ENCODE data around the gene SKAP2. TPM values are rescaled to one million over a fixed set of nuclear protein-coding genes. Genes with fewer than 3 reads are reported as not detected.
"Not testable (repeated sequence)": the region's sequence is repeated elsewhere in the genome, so short reads cannot be mapped to it uniquely, and the experiment has no call there.

Gene SKAP2
- total RNA-seq, 2 donors from 2014 or later: 7.8 to 11.2 TPM

DNA sequence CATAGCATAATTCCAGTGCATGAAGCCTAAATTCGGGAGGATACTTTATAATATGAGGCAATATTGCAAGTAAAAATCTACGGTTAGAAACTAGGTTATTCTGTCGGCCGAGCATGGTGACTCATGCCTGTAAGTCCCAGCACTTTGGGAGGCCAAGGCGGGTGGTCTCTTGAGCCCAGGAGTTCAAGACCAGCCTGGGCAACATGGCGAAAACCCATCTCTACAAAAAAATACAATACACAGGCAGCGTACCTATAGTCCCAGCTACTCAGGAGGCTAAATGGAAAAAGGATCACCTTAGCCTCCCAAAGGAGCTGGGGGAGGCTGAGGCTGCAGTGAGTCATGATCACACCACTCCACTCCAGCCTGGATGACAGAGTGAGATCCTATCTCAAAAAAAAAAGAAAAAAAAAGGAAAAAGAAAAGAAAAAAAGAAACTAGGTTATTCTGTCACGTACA lies 14.2 kb downstream of the SKAP2 start:
- H3K36me3 ChIP-seq: no peaks in the 10 kb centered on the region
- no peaks in the 10 kb centered on the region for H3K27me3 ChIP-seq
- H3K4me3 ChIP-seq: no peak overlapping the region
- TF ChIP-seq, protein P1, sequence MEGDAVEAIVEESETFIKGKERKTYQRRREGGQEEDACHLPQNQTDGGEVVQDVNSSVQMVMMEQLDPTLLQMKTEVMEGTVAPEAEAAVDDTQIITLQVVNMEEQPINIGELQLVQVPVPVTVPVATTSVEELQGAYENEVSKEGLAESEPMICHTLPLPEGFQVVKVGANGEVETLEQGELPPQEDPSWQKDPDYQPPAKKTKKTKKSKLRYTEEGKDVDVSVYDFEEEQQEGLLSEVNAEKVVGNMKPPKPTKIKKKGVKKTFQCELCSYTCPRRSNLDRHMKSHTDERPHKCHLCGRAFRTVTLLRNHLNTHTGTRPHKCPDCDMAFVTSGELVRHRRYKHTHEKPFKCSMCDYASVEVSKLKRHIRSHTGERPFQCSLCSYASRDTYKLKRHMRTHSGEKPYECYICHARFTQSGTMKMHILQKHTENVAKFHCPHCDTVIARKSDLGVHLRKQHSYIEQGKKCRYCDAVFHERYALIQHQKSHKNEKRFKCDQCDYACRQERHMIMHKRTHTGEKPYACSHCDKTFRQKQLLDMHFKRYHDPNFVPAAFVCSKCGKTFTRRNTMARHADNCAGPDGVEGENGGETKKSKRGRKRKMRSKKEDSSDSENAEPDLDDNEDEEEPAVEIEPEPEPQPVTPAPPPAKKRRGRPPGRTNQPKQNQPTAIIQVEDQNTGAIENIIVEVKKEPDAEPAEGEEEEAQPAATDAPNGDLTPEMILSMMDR (IDR thresholded peaks at IDR 0.05): no peak
- DNase-seq (ENCODE audit: low spot score): no peak
- no peaks in the 10 kb centered on the region for H3K4me1 ChIP-seq
- no peak overlapping the region for H3K27ac ChIP-seq
- H3K9me3 ChIP-seq: no peaks in the 10 kb centered on the region

DNA sequence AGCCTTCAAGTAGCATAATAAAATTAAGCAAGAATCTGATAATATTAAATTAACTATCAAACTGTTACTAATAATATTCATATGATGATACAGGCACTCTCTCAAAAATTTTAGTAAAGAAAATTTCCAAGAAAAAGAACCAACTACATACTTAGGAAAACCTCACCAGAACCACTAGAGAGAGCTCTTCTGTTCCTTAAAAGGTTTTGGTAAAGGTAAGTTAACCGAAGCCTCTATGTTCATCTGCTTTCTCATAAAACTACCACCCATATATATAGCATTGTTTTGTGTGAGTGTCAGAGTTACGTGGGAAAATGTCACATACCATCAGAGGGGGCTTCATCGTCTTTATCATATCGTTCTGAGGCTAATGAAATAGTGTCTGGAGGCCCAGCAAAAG lies 20.7 kb downstream of the SKAP2 start:
- H3K4me3 ChIP-seq: no peak overlapping the region
- H3K4me1 ChIP-seq: no peaks in the 10 kb centered on the region
- H3K9me3 ChIP-seq: no peaks in the 10 kb centered on the region
- no peaks in the 10 kb centered on the region for H3K27me3 ChIP-seq
- TF ChIP-seq, protein P1 (IDR thresholded peaks at IDR 0.05): no peak
- no peaks in the 10 kb centered on the region for H3K36me3 ChIP-seq
- DNase-seq (ENCODE audit: low spot score): no peak
- H3K27ac ChIP-seq: no peak overlapping the region

DNA sequence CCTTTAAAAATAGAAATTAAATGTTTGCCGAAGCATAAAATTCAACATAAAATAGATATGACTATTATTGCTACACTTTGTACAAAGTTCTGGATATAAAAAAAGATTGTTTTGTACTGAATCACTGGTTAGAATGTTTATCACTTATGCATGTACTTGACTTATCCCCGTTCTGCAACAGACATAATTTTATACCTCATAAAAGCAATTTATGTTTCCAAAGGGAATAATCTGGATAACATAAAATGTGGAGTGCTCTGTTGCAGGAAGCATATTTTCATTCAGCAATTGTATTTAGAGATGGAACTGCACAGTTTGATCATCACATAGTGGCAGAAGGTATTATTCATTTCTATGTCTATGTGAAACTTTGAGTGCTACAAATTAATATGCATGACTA lies 21.5 kb downstream of the SKAP2 start:
- no peak for DNase-seq (ENCODE audit: low spot score)
- Histone ChIP-seq H3K27me3 (no peaks in the 10 kb centered on the region), H3K4me1 (no peaks in the 10 kb centered on the region), H3K36me3 (no peaks in the 10 kb centered on the region), H3K4me3 (no peak overlapping the region), H3K9me3 (no peaks in the 10 kb centered on the region), H3K27ac (no peak overlapping the region)
- TF ChIP-seq, protein P1 (IDR thresholded peaks at IDR 0.05): no peak

DNA sequence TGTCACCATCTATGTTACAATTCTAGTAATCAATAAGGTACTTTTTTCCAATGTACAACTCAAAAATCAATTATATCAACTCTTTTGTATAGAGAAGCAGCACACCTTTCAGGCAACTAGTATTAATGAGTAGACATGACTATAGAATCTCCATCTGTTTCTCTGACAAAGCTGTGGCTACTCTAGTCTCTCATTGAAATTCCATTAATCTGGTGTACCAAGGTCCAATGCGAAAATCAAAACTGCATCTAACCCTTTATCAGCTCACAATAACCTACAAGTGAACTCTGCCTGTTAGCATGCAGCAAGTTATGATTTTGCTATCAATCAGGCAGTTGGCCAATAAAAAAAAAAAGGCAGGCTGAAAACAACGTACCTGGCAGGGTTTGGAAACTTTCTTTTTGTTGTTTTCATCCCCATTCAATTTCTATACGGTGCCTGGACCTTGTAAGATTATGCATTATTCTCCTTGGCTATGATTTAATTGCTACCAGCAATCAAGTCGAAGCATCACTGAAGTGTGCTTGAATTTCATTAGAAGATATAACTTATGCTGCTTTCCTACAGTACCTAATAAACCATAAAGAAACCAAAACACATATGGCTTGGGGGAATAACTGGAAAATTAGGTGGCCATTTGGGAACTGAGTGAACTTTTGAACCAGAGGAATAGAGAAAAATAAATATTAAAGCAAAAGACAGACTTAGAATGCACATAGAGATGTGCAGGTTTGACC lies 23.2 kb downstream of the SKAP2 start:
- no peaks in the 10 kb centered on the region for H3K36me3 ChIP-seq
- no peaks in the 10 kb centered on the region for H3K4me1 ChIP-seq
- DNase-seq (ENCODE audit: low spot score): no peak
- H3K27ac ChIP-seq: no peak overlapping the region
- H3K27me3 ChIP-seq: no peaks in the 10 kb centered on the region
- no peak overlapping the region for H3K4me3 ChIP-seq
- TF ChIP-seq, protein P1 (IDR thresholded peaks at IDR 0.05): no peak
- no peaks in the 10 kb centered on the region for H3K9me3 ChIP-seq

DNA sequence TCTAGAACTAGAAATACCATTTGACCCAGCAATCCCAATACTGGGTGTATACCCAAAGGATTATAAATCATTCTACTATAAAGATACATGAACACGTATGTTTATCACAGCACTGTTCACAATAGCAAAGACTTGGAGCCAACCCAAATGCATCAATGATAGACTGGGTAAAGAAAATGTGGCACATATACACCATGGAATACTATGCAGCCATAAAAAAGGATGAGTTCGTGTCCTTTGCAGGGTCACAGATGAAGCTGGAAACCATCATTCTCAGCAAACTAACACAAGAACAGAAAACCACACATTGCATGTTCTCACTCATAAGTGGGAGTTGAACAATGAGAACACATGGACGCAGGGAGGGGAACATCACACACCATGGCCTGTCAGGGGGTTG lies 27.6 kb downstream of the SKAP2 start:
- DNase-seq (ENCODE audit: low spot score); H3K27ac ChIP-seq; H3K27me3 ChIP-seq; H3K4me1 ChIP-seq; H3K9me3 ChIP-seq; H3K4me3 ChIP-seq; H3K36me3 ChIP-seq: not testable (repeated sequence)

DNA sequence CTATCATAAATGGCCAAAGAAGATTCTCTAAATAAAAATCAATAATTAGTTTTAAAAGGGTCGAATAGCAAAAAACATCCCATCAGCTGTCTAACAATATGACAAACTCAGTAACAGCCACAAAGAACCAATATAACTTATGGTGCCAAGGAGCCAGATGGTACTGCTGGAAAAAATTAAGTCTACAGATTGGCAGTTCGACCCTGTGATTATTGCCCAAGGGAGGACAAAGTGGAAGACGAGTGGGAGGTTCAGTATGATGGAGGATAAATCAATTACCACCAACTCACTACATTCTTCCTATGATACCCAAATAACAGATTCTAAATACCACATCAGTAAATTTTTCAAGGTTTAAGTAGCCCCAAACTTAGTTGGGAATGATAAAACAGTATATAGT lies 49.0 kb downstream of the SKAP2 start:
- Histone ChIP-seq H3K4me1 (no peaks in the 10 kb centered on the region), H3K27me3 (no peaks in the 10 kb centered on the region), H3K27ac (no peak overlapping the region), H3K36me3 (no peaks in the 10 kb centered on the region), H3K9me3 (no peaks in the 10 kb centered on the region), H3K4me3 (no peak overlapping the region)
- no peak for DNase-seq (ENCODE audit: low spot score)
- TF ChIP-seq, protein P1 (IDR thresholded peaks at IDR 0.05): no peak

All from right atrium auricular region (tissue), 2 donors.